NCI-H1092 treated with DMSO at 0.1 percent for 48 hours (cell line): ENCODE data around the gene MLC1.

Source experiments
- DNase-seq: peaks from one replicate; lab custom pipeline; 2025; lab: John Stamatoyannopoulos, UW

Gene MLC1

GRCh38 chr22:50076646-50077535 lies 8.3 kb downstream of the MLC1 start:
- no peak for DNase-seq

GRCh38 chr22:50074551-50075530 lies 10.4 kb downstream of the MLC1 start:
- DNase-seq: peak; percentile 39

GRCh38 chr22:50074056-50074455 lies 11.2 kb downstream of the MLC1 start:
- no peak for DNase-seq

GRCh38 chr22:50072714-50073538 lies 12.3 kb downstream of the MLC1 start:
- no peak for DNase-seq

GRCh38 chr22:50072167-50072555 lies 13.1 kb downstream of the MLC1 start:
- DNase-seq: no peak

- DNase-seq: no peak
Measured at GRCh38 chr22:50071432-50072166, 13.6 kb downstream of the MLC1 start.

- no peak for DNase-seq
Measured at GRCh38 chr22:50070366-50070765, 14.9 kb downstream of the MLC1 start.

GRCh38 chr22:50068096-50068495 lies 17.1 kb downstream of the MLC1 start:
- no peak for DNase-seq

- no peak for DNase-seq
Measured at GRCh38 chr22:50067244-50067643, 18.0 kb downstream of the MLC1 start.

GRCh38 chr22:50064453-50064852 lies 20.8 kb downstream of the MLC1 start:
- no peak for DNase-seq

GRCh38 chr22:50063589-50064393 lies 21.4 kb downstream of the MLC1 start:
- no peak for DNase-seq

GRCh38 chr22:50062509-50063135 lies 22.6 kb downstream of the MLC1 start:
- no peak for DNase-seq

GRCh38 chr22:50061824-50062355 lies 23.3 kb downstream of the MLC1 start:
- DNase-seq: no peak

- no peak for DNase-seq
Measured at GRCh38 chr22:50061141-50061823, 23.9 kb downstream of the MLC1 start.

- DNase-seq: no peak
Measured at GRCh38 chr22:50060441-50061140, 24.6 kb downstream of the MLC1 start.

- DNase-seq: no peak
Measured at GRCh38 chr22:50059881-50060262, 25.4 kb downstream of the MLC1 start.

GRCh38 chr22:50058906-50059880 lies 26.0 kb downstream of the MLC1 start:
- DNase-seq: no peak
